K562 (cell line): ENCODE data around the gene NES. TPM values are rescaled to one million over a fixed set of nuclear protein-coding genes. Genes with fewer than 3 reads are reported as not detected.

Experiments used
- BHLHE40 ChIP-seq: IDR thresholded peaks from 2 replicates; pipeline ENCODE4 v1.6.1; 2011; ENCODE audit warnings: low read length, improper control_type of control experiment
- CTCFL ChIP-seq: IDR thresholded peaks from 2 replicates; pipeline ENCODE4 v1.6.1; 2011; ENCODE audit warnings: borderline replicate concordance, low read depth, mild to moderate bottlenecking, moderate library complexity, low read length; ENCODE audit not compliant: insufficient read depth, poor library complexity, severe bottlenecking
- L3MBTL2 ChIP-seq: fragments of 450-650 bp; IDR thresholded peaks from 2 replicates; pipeline ENCODE4 v1.6.1; 2016; ENCODE audit warnings: mild to moderate bottlenecking, moderate library complexity
- ZBTB34 ChIP-seq: fragments of 250-450 bp; sonication (Bioruptor Pico); IDR thresholded peaks from 2 replicates; pipeline ENCODE4 v1.8.0; 2021; ENCODE audit warnings: mild to moderate bottlenecking, moderate library complexity
- ZKSCAN1 ChIP-seq: fragments of 150-350 bp; IDR thresholded peaks from 2 replicates; pipeline ENCODE4 v1.6.1; 2016; ENCODE audit warnings: low read depth, low read length
- ZNF280A ChIP-seq: fragments of 450-650 bp; IDR thresholded peaks from 2 replicates; pipeline ENCODE4 v1.6.1; 2018; ENCODE audit warnings: mild to moderate bottlenecking, low read depth; ENCODE audit not compliant: partially characterized antibody
- polyA plus RNA-seq, 8 experiments: library from polyadenylated mRNA; depleted of rRNA in 4 of 8; stranded (reverse) in 5 of 8; unstranded in 3 of 8; fragments of >200 nt; fragmentation: Nextera tagmentation in 2 of 8; fragmentation: Illumina TruSeq in 1 of 8; extraction: Ambion mirVana in 2 of 8; extraction: Trizol in 1 of 8; gene quantifications; 2 replicates each; pipeline versions ENCODE4 v1.2.1 to v1.2.3, GENCODE V29; 2011 to 2014; ENCODE audit warnings: inconsistent platforms in 1 of 8, missing spikeins in 1 of 8
- total RNA-seq, 7 experiments: library from RNA; depleted of rRNA in 6 of 7; stranded (reverse); fragments of >200 nt in 6 of 7; fragmentation: Illumina TruSeq in 2 of 7; extraction: Trizol in 2 of 7; gene quantifications; 2 replicates each; pipeline versions ENCODE4 v1.2.1 to v1.2.3, GENCODE V29; 2011 to 2021; ENCODE audit warnings: low replicate concordance in 1 of 7
- TF ChIP-seq, protein P1 (sequence below), 2 experiments: fragments of 450-650 bp; formaldehyde crosslinking in 1 of 2; IDR thresholded peaks; 2 replicates each; pipeline versions ENCODE4 v1.4.0 to v1.6.1; 2014 to 2020; ENCODE audit warnings: mild to moderate bottlenecking in 2 of 2, borderline replicate concordance in 1 of 2, low read depth in 1 of 2

The NES gene
- total and polyA plus RNA-seq, 9 of the 15 experiments (the other 6 are each of a cell fraction or from before 2014, with no cell fraction given), result 0.10 to 8.6 (median 4.2) TPM

GRCh38 chr1:156703741-156704140 is 26.5 kb upstream of the NES start (continued):
- TF ChIP-seq, protein P1, sequence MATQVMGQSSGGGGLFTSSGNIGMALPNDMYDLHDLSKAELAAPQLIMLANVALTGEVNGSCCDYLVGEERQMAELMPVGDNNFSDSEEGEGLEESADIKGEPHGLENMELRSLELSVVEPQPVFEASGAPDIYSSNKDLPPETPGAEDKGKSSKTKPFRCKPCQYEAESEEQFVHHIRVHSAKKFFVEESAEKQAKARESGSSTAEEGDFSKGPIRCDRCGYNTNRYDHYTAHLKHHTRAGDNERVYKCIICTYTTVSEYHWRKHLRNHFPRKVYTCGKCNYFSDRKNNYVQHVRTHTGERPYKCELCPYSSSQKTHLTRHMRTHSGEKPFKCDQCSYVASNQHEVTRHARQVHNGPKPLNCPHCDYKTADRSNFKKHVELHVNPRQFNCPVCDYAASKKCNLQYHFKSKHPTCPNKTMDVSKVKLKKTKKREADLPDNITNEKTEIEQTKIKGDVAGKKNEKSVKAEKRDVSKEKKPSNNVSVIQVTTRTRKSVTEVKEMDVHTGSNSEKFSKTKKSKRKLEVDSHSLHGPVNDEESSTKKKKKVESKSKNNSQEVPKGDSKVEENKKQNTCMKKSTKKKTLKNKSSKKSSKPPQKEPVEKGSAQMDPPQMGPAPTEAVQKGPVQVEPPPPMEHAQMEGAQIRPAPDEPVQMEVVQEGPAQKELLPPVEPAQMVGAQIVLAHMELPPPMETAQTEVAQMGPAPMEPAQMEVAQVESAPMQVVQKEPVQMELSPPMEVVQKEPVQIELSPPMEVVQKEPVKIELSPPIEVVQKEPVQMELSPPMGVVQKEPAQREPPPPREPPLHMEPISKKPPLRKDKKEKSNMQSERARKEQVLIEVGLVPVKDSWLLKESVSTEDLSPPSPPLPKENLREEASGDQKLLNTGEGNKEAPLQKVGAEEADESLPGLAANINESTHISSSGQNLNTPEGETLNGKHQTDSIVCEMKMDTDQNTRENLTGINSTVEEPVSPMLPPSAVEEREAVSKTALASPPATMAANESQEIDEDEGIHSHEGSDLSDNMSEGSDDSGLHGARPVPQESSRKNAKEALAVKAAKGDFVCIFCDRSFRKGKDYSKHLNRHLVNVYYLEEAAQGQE (IDR thresholded peaks at IDR 0.05; ENCODE audit: borderline replicate concordance), result peak; percentile 59
- TF ChIP-seq, protein P1 (CRISPR knock-in tag; IDR thresholded peaks at IDR 0.05; ENCODE audit: low read depth), result no peak
- TF ChIP-seq BHLHE40, result peak; percentile 24; the same call in 1 of the 2 replicates
- peak; percentile 78 for TF ChIP-seq CTCFL
- TF ChIP-seq ZBTB34, result no peak
- peak; percentile 53; the same call in 1 of the 2 replicates for TF ChIP-seq L3MBTL2
- no peak for TF ChIP-seq ZNF280A
- no peak for TF ChIP-seq ZKSCAN1
